NT2/D1 (cell line): ENCODE results near the gene HOMER2.

Source experiments
- SUZ12 ChIP-seq: IDR thresholded peaks from 2 replicates; pipeline ENCODE4 v1.6.1; 2011; ENCODE audit not compliant: insufficient read length, insufficient read depth; ENCODE audit errors: extremely low read depth
- ZNF274 ChIP-seq: IDR thresholded peaks from 2 replicates; pipeline ENCODE4 v1.6.1; 2011; ENCODE audit warnings: mild to moderate bottlenecking, low read depth, low read length

DNA sequence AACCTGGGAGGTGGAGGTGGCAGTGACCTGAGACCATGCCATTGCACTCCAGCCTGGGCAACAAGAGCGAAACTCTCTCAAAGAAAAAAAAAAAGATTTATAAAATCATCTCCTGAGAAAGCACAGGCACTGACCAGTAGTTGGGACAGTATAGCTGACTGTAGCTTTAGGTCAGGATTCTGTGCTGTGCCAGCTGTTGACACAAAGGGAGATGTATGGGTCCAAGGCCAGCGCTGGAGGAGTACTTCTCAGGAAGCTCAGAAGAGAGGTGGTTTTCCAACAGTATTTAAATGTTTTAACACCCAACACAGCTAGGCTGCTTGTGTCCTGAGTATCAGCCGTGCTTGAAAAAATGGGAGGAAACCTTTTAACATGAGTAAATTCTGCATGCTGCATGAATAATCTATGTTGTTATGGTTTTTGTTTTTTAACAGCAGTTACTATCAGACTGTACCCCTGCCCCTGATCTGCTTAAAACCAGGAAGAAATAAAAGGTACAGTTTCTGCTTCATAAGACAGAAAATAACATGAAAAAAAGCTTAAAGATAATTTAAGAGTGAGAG lies 40.0 kb upstream of the HOMER2 start:
- TF ChIP-seq ZNF274 (no peak), SUZ12 (no peak)
